Dermis blood vessel endothelial cell (primary cell): ENCODE measurements around the gene HBM. TPM values are rescaled to one million over a fixed set of nuclear protein-coding genes. Genes with fewer than 3 reads are reported as not detected.
"Not testable (repeated sequence)": the region's sequence is repeated elsewhere in the genome, so short reads cannot be mapped to it uniquely, and the experiment has no call there.

Source experiments
- DNase-seq: peaks from one replicate; pipeline ENCODE4 v3.0.0; 2010
- total RNA-seq: library from RNA; depleted of rRNA; stranded (reverse); fragments of >200 nt; gene quantifications from 2 replicates; pipeline ENCODE4 v1.2.3, GENCODE V29; 2014

The HBM gene, protein sequence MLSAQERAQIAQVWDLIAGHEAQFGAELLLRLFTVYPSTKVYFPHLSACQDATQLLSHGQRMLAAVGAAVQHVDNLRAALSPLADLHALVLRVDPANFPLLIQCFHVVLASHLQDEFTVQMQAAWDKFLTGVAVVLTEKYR
- not detected in 2 replicates for total RNA-seq

DNA sequence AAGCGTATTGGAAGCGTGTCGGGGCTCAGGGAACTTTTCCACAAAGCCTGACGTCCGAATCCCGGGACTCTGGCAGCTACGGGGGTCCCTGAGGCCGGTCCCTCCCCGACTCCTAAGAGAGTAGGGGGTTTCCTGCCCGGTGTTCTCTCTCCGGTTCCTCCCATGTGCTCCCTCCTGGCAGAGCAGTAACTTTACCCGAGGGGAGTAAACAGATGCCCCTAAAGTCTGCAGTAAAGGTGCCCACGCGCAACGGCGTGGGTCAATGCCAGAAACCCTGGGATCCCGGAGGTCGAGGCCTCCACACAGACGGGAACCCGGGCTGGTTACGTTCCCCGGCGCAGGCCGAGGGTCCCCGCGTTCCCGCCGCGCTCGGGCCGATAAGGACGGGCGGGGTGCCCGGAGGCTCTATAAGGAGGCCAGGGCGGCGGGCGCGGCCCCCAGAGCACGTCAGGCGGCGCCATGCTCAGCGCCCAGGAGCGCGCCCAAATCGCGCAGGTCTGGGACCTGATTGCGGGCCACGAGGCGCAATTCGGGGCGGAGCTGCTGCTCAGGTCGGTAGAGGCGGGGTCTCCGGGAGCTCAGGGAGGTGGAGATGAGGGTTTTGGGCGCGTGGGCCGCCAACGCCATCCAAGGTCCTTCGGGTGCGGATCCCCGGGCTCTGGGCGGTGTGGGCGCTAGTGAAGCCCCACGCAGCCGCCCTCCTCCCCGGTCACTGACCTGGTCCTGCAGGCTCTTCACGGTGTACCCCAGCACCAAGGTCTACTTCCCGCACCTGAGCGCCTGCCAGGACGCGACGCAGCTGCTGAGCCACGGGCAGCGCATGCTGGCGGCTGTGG, at the start of gene HBM:
HBM (plus strand) TSS at position 440 of the 836 bp plus-strand sequence; CDS start at position 460, 20 bp downstream.
- no peak for DNase-seq

DNA sequence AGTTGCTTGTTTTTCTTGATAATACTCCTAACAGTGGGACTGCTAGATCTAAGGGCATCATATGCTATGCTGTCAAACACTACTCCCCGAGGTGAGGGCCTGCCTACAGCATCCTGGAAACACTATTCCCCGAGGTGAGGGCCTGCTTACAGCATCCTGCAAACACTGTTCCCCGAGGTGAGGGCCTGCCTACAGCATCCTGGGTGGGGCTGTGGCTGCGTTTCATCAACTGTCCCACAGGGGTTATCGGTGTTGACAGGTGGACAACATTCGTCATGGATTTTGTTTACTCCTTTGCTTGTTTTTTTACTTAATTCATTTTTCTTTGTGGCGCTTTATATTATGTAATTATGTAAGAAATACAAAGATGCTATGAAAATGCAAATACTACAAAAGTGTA, 49.8 kb upstream of the HBM start:
- DNase-seq, result no peak

DNA sequence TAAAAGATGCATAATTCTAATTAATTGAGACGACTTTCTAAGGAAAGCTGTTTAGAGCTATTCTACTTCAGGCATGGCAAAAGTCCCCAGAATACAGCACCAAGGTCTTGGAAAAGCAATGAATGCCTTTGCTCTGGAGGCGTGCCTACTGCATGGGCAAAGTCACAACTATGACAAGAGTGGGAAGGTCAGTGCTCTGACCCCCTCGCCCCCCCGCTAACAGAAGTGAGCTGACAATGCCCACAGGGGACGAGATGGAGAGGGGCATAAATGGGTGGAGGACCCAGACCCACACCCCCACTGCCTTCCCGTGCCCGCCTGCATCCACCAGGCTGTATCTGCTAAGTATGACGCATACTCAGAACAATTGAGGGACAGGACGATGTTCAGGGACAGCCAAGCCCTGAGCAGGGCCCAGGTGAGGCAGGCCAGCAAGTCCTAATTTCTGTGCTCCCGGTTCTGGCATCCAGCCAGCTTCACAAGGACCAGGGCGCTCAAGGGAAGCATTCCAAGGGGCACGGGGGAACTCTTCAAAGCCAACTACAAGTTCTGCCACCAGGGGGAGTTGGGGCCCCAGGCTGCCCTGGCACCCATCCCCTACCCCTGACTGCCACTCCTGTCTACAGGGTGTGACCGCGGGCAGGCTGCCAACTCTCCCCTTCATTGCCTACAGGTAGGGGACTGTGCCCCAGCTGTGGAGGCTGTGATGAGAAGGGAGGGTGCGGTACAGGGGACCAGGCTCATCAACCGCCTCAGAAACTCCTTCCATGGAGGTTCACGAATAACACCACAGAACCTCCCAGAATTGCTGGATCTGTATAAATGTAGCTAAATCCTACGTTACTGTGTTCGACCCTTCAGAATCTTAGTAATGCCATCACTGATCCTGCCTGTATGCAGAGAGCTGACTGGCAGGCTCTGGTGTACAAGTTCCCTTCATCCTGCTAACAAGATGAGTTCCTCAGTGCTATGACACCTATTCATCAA, 48.1 kb upstream of the HBM start:
- DNase-seq, result peak; percentile 73

DNA sequence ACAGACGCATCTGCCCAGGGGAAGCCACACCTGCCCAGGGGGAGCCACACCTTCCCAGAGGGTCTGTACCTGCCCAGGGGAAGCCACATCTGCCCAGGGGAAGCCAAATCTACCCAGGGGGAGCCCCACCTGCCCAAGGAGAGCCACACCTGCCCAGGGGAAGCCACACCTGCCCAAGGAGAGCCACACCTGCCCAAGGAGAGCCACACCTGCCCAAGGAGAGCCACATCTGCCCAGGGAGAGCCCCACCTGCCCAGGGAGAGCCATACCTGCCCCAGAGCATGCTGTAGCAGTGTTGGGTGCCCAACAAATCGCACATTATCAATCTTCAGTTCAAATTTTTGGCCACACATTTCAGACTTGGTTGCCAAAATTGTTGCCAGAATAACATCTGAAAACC, 46.9 kb upstream of the HBM start:
- DNase-seq, result no peak

DNA sequence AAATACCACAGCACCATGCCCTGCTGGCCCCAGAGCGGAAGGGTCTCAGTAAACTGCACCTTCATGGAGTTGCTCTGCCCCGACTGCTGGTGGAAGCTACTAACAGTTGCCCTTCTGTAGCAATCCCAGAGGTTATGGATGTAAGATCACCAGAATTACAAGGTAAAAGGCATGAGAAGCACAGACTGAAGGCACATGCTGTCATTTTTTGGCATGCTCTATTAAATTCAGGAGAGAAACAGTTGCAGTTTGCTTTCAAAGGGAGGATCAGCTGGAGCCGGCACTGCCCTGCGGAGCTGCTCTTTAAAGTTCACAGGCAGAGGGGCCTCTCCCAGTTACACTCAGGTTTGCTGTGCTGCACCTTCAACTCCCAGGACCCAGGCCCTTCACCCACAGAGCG, 46.5 kb upstream of the HBM start:
- DNase-seq, result no peak

DNA sequence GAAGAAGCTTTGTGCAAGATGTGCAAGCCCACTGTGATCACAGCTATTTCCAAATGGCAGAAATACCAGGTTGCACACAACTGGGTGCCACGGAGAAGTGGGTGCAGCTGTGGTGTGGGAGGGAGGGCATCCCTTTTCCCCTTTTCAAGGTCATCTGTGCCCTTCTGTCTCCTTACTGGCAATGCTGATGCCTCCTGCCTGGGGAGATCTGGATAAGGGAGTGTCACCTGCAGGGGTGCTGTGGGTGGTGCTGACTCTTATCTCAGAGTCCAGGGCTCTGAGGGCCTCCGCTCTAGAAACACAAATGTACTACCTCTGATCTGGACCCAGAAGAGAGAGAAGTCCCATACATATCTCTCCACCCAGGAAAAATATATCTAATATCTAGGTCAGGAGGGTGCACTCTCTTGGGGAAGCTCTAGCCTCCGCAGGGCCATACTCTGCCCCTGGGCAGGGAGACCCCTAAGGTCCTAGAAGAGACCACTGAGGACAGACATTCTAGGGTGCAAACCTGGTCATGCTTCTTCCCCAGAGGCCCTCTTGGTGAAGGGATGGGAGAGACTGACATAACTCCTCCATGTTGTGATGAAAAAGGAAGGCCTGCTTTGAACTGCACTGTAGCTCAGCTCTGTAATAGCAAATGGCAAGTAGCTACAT, 45.8 kb upstream of the HBM start:
- no peak for DNase-seq

DNA sequence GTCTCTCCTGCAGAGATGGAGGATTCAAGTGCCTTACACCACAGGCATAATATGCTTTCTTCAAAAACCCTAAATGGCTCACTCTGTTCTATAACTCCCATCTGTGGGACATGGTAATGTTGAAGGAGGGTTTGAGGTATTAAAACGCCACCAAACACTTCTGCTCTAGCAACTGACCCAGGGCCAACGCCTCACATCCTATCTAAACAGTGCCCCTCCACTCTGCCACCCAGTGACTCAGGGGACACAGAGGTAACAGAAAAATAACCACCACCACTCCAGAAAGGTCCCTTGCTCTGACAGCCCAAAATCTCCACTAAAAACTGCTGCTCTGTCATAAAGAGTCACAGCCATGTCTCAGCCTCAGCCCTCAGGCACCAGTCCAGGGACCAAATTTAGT, 45.0 kb upstream of the HBM start:
- DNase-seq, result no peak

DNA sequence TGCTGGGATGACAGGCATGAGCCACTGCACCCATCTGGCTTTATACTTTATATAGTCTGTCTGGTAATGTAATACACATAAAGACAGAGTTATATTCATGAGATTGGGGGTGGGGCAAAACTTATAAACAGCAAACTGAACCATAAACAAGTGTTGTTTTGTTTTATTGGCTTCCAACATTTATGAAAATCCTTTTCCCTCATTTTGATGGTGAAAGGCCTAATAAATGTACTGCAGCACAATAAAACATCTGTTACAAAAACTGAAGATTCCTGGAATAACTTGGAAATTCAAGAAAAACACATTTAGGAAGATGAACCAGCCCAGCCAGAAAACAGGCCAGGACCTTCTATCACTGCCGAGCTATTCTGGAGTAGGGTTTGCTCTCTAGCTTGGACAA, 43.4 kb upstream of the HBM start:
- DNase-seq, result no peak

DNA sequence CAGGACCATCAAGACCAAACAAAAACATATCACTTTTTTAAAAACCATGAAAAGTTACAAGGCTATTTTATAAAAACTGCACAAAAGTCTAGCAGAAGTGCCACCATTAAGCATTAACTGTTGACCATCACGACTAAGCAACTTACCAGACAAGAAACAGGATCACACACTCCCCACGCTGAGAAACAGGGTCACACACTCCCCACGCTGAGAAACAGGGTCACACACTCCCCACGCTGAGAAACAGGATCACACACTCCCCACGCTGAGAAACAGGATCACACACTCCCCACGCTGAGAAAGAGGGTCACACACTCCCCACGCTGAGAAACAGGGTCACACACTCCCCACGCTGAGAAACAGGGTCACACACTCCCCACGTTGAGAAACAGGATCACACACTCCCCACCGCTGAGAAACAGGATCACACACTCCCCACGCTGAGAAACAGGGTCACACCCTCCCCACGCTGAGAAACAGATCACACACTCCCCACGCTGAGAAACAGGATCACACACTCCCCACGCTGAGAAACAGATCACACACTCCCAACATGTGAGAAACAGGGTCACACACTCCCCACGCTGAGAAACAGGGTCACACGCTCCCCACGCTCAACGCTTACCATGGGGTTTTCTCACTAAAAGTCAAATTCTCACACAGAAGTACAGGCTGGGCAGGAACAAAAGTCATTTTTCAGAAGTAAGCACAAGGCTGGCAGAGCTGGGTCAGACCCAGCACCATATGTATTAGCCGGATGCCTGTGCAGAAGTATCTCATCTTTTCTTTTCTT, 42.0 kb upstream of the HBM start:
- DNase-seq, result not testable (repeated sequence)

DNA sequence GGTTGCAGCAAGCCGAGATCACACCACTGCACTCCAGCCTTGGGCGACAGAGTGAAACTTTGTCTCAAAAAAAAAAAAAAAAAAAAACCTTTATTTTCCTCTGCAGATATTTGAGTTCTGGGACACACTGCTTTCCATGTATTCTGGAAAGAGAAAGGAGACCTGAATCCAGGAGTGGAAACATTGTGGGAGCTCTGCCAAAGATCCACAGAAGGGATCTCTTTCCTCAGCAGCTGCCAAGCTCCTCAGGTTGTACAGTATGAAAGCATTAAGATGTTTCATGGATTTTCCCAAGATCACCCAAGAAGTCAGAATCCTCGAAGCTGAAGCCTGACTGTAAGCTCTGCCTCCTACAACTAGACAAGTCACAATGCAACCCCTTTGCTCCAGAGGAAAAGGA, 40.8 kb upstream of the HBM start:
- DNase-seq, result no peak

DNA sequence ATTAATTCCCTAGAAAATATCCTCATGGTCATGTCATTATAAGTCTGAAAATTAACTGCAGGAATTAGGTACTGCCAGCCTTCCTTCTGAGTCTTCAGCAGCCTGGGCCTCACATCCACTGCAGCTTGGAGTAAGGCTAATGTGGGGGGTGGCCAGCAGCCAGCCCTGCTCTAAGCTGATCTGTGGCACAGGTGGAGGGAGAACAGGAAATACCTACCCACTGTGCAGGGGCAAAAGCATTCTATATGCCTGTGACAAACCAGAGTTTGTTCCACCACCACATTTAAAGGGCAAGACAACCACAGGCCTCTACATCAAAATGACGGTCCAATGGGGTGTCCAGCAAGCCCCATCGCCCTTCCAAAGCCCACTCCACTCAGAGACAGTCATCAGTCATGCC, 36.7 kb upstream of the HBM start:
- DNase-seq, result no peak

DNA sequence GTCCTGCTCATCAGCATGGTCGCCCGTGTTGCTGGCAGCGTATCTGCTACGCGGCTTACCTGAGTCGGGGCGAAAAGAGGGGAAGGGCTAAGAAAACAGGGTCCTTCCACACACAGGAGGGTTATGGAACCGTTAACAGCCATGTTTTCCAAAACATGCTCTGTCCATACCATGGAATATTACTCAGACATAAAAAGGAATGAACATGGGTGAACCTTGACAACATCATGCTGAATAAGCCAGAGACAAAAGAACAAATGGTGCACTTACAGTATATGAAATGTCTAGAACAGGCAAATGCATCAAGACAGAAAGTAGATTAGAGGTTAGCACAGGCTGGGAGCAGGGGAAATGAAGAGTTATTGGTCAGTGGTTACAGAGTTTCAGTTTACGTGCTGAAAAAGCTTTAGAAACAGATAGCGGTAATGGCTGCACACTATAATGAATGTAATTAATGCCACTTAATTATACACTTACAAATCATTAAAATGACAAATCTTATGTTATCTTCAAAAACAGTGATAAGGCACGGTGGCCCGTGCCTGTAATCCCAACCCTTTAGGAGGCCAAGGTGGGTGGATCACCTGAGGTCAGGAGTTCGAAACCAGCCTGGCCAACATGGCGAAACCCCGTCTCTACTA, 35.1 kb upstream of the HBM start:
- no peak for DNase-seq

DNA sequence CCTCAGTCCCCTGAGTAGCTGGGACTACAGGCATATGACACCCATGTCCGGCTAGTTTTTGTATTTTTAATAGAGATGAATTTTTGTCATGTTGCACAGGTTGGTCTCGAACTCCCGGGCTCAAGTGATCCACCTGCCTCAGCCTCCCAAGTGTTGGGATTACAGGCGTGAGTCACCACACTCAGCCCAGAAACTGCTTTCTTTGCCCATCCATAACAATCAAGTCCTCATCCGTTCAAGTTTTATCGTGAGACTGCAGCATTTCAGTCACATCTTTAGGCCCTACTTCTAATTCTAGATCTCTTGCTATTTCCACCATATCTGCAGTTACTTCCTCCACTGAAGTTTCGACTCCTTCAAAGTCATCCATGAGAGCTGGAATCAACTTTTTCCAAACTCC, 33.7 kb upstream of the HBM start:
- no peak for DNase-seq

DNA sequence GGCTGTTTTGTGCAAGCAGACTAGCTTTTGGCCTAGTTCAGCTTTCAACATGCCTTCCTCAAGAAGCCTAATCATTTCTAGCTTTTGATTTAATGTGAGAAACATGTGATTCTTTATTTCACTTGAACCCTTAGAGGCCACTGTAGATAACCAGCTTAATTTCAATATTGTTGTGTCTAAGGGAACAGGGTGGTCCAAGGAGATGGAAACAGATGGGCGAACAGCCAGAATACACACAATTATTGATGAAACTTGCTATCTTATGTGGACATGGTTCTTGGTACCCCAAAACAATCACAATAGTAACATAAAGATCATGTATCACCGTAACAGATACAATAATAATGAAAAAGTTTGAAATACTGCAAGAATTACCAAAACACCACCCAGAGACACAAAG, 32.1 kb upstream of the HBM start:
- DNase-seq, result no peak

DNA sequence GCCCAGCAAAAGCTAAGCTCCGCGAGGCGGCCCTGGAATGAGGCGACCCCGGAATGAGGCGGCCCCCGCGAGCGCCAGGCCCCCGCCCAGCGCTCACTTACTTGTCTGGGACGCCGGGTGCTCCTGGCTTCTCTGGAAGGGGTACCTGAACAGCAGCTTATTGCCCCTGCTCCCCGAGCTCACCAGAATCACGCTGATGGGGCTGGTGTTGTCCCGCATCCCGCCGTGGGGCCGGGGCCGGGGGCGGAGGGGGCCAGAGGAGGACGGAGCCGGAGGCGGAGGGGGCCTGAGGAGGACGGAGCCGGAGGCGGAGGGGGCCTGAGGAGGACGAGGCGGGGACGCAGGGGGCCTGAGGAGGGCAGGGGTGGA, 27.7 kb upstream of the HBM start:
- DNase-seq, result peak; percentile 24

DNA sequence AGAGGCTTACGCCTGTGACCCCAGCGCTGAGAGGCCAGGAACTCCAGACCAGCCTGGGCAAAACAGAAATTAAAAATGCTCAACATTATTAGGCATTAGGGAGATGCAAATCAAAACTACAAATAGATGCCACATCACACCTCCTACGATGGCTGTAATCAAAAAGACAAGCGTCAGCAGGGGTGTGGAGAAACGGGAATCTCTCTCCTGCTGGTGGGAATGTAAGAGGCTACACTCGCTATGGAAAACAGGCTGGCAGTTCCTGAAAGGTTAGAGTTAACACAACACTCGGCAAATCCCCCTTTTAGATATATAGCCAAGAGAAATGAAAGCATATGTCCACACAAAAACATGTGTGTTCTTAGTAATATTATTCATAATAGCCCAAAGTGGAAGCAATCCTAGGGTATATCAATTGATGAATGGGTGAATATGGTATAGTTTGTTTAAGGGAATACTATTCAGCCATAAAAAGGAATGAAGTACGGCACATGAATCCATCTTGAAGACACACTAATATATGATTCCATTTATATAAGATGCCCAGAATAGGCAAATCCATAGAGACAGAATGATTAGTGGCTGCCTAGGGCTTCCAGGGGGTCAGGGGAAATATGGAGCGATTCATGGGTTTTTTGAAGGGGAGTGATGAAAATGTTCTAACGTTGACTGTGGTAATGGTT, 25.5 kb upstream of the HBM start:
- no peak for DNase-seq

DNA sequence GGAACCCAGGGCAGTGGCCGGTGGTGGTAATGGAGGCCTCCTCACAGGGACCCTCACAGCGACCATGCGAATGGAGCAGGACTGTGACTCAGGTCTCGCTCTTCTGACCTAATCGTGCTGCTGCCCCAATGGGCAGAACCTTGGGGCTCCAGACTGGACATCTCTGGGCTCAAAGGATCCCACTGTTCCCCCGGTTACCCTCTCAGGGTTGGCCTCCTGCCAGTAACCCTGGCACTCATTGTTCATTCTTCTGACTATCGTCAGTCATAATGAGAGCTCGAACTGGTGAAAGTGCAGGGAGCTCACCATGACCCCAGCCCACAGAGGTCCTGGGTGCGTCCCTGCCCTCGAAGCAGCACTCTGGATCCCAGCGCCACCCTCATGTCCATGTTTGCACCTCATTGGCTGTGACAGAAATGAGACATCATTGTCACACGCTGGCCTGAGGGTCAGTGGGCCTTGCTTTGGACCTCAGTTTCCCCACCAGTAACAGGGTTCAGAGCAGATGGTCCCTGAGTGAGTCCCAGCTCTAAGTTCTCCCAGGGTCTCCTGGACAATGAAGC, 23.3 kb upstream of the HBM start:
- no peak for DNase-seq

DNA sequence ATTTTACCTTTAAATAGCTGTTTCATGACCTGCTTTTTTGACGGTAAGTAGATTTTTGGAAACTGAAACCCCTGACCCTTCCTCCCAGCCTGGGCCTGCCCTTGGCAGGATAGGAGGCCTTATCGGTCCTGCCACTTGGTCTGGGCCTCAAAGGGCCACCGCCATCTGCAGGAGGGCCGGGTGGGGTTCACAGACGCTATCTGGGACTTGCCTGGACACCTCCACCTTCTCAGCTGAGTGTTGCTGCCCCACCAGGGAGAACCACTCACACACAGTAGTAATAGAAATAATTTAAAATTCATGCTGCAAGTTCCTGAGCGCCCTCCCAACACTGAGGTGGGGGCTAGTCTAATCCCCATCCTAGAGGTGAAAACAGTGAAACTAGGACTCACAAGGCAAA, 22.7 kb upstream of the HBM start:
- DNase-seq, result no peak

DNA sequence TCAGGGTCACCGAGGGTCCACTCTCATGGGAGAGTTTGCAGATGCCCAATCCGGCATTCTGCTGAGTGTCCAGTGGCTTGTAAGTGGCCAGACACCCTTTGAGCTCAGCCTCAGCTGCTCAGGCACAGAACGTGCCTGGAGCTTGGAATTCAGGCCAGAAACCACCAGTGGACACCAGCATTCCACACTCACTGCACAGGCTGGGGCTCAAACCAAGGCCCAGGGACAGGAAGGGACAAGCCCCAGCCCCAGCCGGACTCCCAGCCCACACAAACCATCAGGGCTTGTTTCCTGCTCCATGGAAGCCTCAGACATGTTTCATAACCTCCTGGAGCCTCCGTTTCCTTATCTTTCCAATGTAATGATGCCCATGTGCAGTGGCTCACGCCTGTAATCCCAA, 22.3 kb upstream of the HBM start:
- no peak for DNase-seq

DNA sequence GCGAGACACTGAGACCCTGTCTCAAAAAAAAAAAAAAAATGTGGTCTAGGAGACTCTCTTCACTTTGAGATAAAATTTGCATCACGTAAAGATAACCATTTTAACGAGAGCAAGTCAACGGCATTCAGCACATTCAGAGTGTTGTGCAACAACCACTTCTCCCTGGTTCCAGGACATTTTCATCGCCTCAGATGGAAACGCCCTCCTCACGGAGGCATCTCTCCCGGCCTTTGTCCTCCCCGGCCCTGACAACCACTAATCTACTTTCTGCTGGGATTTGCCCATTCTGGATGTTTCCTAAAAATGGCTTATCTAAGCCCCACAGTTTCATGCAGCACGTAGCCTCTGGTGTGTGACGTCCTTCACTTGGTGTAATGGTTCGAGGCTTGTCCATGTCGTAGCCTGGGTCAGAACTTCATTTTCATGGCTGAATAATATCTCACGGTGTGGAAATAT, 21.0 kb upstream of the HBM start:
- no peak for DNase-seq

DNA sequence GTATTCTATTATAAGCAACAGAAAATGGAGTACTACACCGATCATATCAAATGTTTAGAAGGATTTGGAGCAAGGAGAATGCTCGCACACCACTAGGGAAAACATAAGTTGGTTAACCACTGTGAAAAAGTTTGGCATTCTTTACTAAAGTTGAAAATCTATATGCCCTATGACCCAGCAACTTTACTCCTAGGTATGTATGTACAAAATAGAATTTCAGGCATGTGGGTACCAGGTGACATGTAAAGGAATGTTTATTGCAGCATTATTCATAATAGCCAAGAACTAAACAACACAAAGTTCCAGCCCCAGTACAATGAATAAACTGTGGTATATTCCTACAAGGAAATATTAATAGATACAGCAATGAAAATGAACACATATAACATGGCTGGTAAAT, 19.1 kb upstream of the HBM start:
- no peak for DNase-seq
